Endothelial cell of umbilical vein (primary cell): Measurements from ENCODE around the gene NPPB.

Source experiments
- POLR2A ChIP-seq: IDR thresholded peaks from 2 replicates; pipeline ENCODE4 v1.6.1; 2012; ENCODE audit warnings: low read depth, mild to moderate bottlenecking, control low read depth, low read length
- TF ChIP-seq, protein P1 (sequence below), 2 donors: IDR thresholded peaks; 1 replicate in 1 of 2; 2 replicates in 1 of 2; pipeline ENCODE4 v1.5.1; 2011; ENCODE audit warnings: low read length in 2 of 2, mild to moderate bottlenecking in 2 of 2, moderate library complexity in 2 of 2, control low read depth in 1 of 2, inconsistent platforms in 1 of 2, low read depth in 1 of 2; ENCODE audit not compliant: insufficient read depth in 1 of 2; ENCODE audit errors: extremely low read depth in 1 of 2

DNA sequence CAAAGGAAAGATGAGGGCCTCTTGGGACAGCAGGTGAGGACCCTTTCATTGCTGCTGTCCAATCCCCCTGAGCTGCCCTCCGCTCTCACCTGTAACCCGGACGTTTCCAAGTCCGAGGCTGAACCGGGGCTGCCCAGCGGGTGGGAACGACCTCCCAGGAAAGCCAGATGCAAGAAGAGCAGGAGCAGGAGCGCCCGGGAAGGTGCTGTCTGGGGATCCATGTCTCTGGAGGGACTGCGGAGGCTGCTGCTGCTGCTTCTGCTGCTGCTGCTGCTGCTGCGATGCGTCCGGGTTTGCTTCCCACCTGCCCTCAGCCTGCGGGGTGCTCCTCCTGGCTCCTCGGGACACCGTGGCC is at the start of gene NPPB:
- TF ChIP-seq, protein P1, sequence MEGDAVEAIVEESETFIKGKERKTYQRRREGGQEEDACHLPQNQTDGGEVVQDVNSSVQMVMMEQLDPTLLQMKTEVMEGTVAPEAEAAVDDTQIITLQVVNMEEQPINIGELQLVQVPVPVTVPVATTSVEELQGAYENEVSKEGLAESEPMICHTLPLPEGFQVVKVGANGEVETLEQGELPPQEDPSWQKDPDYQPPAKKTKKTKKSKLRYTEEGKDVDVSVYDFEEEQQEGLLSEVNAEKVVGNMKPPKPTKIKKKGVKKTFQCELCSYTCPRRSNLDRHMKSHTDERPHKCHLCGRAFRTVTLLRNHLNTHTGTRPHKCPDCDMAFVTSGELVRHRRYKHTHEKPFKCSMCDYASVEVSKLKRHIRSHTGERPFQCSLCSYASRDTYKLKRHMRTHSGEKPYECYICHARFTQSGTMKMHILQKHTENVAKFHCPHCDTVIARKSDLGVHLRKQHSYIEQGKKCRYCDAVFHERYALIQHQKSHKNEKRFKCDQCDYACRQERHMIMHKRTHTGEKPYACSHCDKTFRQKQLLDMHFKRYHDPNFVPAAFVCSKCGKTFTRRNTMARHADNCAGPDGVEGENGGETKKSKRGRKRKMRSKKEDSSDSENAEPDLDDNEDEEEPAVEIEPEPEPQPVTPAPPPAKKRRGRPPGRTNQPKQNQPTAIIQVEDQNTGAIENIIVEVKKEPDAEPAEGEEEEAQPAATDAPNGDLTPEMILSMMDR (IDR thresholded peaks at IDR 0.05; ENCODE audit: extremely low read depth in 1 of 2, insufficient read depth in 1 of 2, low read depth in 1 of 2, low read length in 2 of 2), result no peak
- no peak for TF ChIP-seq POLR2A
